Measurements from ENCODE around the gene TRAPPC3.

DNA sequence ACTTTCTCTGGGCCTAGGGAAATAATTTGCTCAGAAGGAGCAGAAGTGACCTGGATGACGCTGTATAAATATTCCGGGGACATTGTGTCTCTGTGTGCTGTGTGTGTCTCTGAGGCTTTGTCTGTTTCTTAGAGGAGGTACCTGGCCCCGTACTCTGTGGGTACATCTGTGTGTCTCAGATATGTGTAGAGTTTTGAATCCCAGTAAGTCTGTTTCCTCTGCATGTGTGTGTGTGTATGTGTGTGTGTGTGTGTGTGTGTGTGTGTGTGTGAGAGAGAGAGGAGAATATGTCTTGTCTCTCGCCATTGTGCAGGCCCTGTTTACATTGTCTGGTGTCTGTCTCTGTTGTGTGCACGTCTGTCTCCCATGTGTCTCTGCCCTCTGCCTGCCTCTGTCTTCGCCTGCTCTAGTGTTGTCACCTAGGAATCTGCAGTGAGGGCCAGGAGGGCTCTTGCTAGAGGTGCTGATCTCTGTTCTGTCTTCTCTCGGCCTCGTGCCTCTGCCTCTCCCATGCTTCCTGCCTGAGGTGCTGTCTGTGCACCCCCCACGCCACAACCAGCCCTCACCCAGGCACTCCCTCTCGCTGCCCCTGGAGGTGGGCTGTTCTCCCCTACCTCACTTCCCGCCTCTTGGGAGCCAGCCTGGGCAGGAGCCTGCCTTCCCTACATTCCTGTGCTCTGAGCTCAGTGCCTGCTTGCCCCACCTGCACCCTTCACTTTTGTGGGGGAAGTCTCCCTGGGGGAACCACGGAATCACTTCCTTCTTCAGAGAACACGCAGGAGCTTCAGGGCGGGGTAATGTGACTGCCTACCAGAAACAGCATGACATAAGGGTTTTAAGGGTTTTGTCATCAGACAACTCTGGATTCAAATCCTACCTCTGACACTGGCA, 12.6 kb upstream of the TRAPPC3 start:
- TF ChIP-seq, protein P1, sequence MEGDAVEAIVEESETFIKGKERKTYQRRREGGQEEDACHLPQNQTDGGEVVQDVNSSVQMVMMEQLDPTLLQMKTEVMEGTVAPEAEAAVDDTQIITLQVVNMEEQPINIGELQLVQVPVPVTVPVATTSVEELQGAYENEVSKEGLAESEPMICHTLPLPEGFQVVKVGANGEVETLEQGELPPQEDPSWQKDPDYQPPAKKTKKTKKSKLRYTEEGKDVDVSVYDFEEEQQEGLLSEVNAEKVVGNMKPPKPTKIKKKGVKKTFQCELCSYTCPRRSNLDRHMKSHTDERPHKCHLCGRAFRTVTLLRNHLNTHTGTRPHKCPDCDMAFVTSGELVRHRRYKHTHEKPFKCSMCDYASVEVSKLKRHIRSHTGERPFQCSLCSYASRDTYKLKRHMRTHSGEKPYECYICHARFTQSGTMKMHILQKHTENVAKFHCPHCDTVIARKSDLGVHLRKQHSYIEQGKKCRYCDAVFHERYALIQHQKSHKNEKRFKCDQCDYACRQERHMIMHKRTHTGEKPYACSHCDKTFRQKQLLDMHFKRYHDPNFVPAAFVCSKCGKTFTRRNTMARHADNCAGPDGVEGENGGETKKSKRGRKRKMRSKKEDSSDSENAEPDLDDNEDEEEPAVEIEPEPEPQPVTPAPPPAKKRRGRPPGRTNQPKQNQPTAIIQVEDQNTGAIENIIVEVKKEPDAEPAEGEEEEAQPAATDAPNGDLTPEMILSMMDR (IDR thresholded peaks at IDR 0.05) = no peak
- peak in 1 of 2 donors; percentile 19 for TF ChIP-seq POLR2A (IDR thresholded peaks at IDR 0.05)
